Stimulated activated CD8-positive, alpha-beta memory T cell treated with anti-CD3 and anti-CD28 coated beads, Interleukin-15, amount 100 ng/mL, for 4 hours (primary cell): ENCODE data around the gene DMD.

Experiments used
- DNase-seq, 2 donors: peaks; one replicate each; pipeline ENCODE4 v3.0.0-alpha.2; 2020; ENCODE audit warnings: low read depth in 2 of 2

DMD gene

GRCh38 chrX:31123335-31123734 lies 2088.0 kb downstream of the DMD start:
- DNase-seq = no peak

GRCh38 chrX:31117266-31117665 lies 2094.1 kb downstream of the DMD start:
- no peak for DNase-seq

DNA sequence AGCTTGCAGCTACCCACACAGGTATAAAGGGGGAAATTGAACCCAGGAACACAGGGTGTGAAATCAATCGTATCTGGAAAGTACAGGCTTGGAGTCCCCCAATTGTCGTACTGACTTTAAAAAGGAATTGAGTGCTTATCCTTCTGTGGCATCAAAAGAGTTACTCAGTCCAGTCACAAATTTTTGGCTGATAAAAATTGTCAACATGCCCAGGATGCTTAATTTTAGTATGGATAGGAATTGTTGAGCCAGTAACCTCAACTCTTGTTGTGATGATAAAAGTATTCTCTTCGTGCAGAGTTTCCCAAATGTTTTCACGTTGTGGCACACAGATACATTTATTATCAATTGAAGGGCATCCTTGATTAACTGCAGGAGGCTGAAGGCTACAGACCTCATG lies 2096.0 kb downstream of the DMD start:
- no peak for DNase-seq

GRCh38 chrX:31114858-31115257 lies 2096.5 kb downstream of the DMD start:
- no peak for DNase-seq

DNA sequence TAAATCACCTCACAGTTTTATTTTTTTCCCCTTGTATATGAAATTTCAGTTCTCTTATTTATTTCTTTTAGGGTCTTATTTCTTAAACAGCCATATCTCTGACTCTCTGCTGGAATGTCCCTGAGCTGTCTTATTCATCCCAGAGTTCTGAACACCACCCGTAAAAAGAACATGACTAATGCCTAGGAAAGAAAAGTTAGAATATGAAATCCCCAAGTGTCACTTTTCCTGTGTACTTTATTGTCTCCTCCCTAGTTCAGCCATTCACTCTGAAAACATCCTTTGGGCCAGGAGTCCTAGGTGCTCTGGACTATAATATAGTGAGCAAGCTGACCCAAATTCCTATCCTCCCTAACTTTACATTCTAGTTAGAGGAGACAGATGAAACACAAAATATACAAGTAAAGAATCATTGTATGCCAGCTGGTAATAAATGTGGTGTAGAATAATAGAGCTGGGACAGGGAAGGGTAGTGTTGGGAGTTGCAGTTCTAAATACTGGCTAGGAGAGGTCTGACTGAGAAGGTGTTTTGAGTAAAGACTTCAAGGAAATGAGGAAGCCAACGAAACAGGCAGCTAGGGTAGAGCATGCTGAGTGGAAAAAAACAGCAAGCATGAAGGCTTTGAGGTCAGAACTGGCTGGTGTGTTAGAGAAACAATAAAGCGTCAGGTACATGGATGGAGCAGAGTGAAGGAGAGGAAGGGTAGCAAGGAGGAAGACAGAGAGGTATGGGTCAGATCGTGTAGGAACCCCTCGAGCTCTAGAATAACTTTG lies 2098.9 kb downstream of the DMD start:
- no peak for DNase-seq

DNA sequence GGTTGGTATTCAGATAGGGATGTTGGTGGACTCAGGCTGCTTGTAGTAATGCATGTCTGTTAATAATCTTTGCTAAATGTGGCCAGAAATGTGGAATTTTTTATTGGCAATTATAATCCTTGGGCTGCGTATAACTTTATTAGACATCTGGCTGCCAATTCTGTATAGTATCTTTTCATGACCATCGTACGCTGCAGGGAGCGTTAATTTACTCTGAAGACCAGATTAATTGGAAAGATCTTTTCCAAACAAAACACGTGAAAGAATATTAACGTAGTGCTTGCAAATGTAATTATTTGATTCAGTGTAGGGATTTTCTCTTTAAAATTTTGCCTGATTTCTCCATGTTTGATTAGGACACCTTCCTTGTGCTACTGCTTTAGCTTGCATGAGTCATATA lies 2100.7 kb downstream of the DMD start:
- no peak for DNase-seq

DNA sequence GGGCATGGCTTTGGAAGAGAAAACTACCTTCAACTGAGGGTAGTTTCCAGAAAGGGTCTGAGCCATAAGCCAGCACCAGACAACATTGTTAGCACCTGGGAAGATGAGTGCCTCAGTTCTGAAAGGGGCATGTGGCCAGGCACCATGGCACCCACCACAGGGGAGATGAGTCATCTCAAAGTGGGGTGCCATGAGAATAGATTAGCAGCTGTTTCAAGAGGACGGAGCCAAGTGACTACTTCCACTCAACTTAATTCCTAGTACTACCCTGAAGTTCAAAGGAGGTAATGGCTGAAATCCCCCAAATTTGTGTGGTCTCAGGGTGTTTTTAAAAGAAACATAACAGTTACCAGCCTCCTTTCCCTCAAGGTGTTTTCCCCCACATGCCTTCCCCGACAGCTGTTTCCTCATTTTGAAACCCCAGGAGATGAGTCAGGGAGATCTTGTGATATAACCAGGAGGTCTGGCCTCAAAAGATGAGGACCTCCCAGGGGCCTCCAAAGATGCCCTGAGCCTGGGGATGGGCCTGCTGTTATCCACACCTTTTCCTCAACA lies 2111.7 kb downstream of the DMD start:
- no peak for DNase-seq

- no peak for DNase-seq
These were observed 2113.3 kb downstream of the DMD start for GRCh38 chrX:31098079-31098478.

DNA sequence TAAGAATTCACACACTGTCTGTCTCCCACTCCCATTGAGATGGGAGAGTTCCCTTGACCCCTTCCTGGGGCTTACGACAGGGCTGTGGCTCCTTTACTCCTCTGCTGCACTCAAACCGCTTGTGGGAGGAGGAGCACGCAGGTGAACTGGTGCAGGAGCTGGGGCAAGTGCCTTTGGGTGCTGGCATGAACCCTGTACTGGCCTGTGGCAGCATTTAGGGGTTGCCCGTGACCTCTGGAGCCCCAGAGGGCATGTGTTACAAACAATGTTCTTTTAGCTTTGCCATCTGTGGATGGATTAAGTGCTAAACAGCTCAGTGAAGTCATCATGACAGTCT lies 2117.7 kb downstream of the DMD start:
- no peak for DNase-seq

GRCh38 chrX:31092970-31093638 lies 2118.2 kb downstream of the DMD start:
- no peak for DNase-seq

GRCh38 chrX:31092476-31092875 lies 2118.9 kb downstream of the DMD start:
- no peak for DNase-seq

DNA sequence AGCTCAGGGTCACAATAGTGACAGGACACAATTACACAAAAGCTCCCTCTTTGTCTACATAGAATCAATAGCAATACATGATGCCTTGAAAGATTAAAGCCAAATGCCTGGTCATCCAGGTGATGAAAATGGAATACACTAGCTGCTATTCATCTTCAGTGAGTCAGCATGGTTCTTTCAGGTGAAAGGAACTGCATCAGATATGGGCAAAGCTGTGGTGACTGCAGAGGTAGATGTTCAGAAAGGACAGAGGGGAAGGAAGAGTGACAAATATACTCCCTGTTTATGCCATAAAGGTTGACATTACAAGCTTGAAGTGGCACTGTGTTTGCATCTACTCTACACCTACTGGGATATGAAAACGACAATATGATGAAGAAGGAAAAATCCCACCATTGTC lies 2119.5 kb downstream of the DMD start:
- no peak for DNase-seq

- no peak for DNase-seq
These were observed 2136.8 kb downstream of the DMD start for GRCh38 chrX:31074522-31074921.

DNA sequence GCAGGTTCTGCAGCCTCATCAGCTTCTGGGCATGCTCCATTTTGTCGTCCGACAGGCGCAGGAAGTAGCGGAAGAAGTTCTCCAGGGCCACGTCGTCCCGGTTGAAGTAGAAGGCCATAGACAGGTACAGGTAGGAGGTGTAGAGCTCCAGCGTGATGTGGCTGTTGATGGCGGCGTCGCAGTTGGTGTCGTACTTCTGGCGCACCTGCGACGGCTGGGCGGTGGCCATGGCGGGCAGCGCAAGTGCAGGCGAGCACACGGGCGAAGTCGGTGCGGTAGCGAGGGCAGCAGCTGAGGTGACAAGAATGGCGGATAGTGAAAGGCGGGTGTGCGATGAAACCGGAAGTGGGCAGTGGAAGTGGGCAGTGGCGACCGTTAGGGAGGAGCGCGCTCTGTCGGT lies 2139.6 kb downstream of the DMD start, which contains the start of gene FTHL17:
FTHL17 (minus strand) TSS at position 317 of the 400 bp plus-strand sequence; CDS start at position 229, 88 bp downstream.
- no peak for DNase-seq

DNA sequence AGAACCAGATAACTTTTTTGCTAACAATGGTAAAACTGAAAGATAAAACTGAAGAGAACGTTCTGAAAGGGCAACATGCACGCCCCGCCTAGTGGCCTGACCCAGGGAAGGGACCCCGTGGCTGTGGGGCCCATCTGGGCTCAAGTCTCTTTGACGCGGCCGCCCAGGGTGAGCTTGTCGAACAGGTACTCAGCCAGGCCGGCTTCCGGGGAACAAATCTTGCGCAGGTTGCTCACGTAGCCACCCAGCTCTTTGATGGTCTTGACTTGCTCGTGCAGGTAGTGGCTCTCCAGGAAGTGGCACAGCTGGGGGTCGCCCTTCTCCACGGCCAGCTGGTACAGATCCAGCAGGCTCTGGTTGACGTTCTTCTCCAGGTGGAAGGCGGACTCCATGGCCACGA lies 2140.1 kb downstream of the DMD start:
- no peak for DNase-seq

GRCh38 chrX:31070057-31070468 lies 2141.3 kb downstream of the DMD start:
- no peak for DNase-seq
